Measurements from ENCODE around the gene AGRN. TPM values are rescaled to one million over a fixed set of nuclear protein-coding genes. Genes with fewer than 3 reads are reported as not detected.
A peak's percentile ranks its signal among the peaks of the same experiment; 100 is the strongest.
"Not testable (repeated sequence)": the region's sequence is repeated elsewhere in the genome, so short reads cannot be mapped to it uniquely, and the experiment has no call there.

Gene AGRN
- polyA plus RNA-seq, 3 donors, result 0.06 to 4.7 (median 0.43) TPM

- peaks cover 22% of the 10 kb centered on the region for H3K4me1 Mint-ChIP-seq
- WGBS (ENCODE audit: insufficient coverage), result 50% methylated on average over 12 of the region's 14 CpGs
- H3K36me3 Mint-ChIP-seq, result no peaks in the 10 kb centered on the region
- Histone ChIP-seq H3K4me3 (replicated peaks in 1 of 3; ENCODE audit: low read depth in 2 of 3, low read length in 3 of 3) (no peak overlapping the region), H3K4me1 (ENCODE audit: control insufficient read depth in 1 of 2, insufficient read depth in 2 of 2, low read length in 2 of 2) (peaks cover 16 to 27% of the 10 kb centered on the region in 2 donors), H3K36me3 (replicated peaks in 1 of 2; ENCODE audit: control insufficient read depth in 1 of 2, insufficient read depth in 2 of 2, low read length in 2 of 2) (no peaks in the 10 kb centered on the region), H3K9ac (ENCODE audit: insufficient read depth, low read length, poor library complexity, severe bottlenecking) (no peak overlapping the region), H3K9me3 (replicated peaks in 1 of 2; ENCODE audit: control insufficient read depth in 1 of 2, insufficient read depth in 1 of 2, low read length in 2 of 2) (no peaks in the 10 kb centered on the region), H3K4me2 (replicated peaks; ENCODE audit: extremely low read depth, low read length, poor library complexity, severe bottlenecking) (no peak overlapping the region), H2AFZ (ENCODE audit: insufficient read depth, low read depth, low read length, poor library complexity, severe bottlenecking) (no peak overlapping the region), H4K20me1 (ENCODE audit: insufficient read depth, low read length) (no peaks in the 10 kb centered on the region), H3K79me2 (ENCODE audit: insufficient read depth, low read length) (no peaks in the 10 kb centered on the region), H3K27me3 (ENCODE audit: control insufficient read depth in 2 of 2, insufficient read depth in 2 of 2, low read length in 2 of 2) (peaks cover 0 to 2% of the 10 kb centered on the region in 2 donors), H3K27ac (ENCODE audit: low read depth in 1 of 2, low read length in 2 of 2) (no peak overlapping the region)
- intact Hi-C loops (cut with micrococcal nuclease), result loop anchor here in 1 of 2 donors (10.0 kb wide), 1 partner anchor 363 kb away; the partner anchor contains the start of gene AURKAIP1
- H3K4me3 Mint-ChIP-seq, result no peak overlapping the region
- H3K27me3 Mint-ChIP-seq (ENCODE audit: low read depth in 3 of 3), result peaks cover 14 to 36% (median 20%) of the 10 kb centered on the region in 3 donors
- no peak for TF ChIP-seq CTCF (IDR thresholded peaks at IDR 0.05)
- no peak overlapping the region for H3K27ac Mint-ChIP-seq
- DNase-seq, result no peak
- H3K9me3 Mint-ChIP-seq, result peaks cover 0 to 7% (median 2%) of the 10 kb centered on the region in 7 donors
These were observed 8.4 kb upstream of the AGRN start for GRCh38 chr1:1011396-1011949.

GRCh38 chr1:1012736-1013104 lies 7.2 kb upstream of the AGRN start:
- intact Hi-C loops (cut with micrococcal nuclease), result loop anchor here in 1 of 2 donors (10.0 kb wide), 1 partner anchor 362 kb away; the partner anchor contains the start of gene AURKAIP1

More at GRCh38 chr1:1012736-1013104, 7.2 kb upstream of the AGRN start:
- Histone ChIP-seq H3K4me1 (ENCODE audit: control insufficient read depth in 1 of 2, insufficient read depth in 2 of 2, low read length in 2 of 2) (peaks cover 16 to 27% of the 10 kb centered on the region in 2 donors), H2AFZ (ENCODE audit: insufficient read depth, low read depth, low read length, poor library complexity, severe bottlenecking) (peak overlapping the region; percentile 92), H3K4me3 (replicated peaks in 1 of 3; ENCODE audit: low read depth in 2 of 3, low read length in 3 of 3) (peak overlapping the region; percentile 60 to 98 (median 93)), H3K9ac (ENCODE audit: insufficient read depth, low read length, poor library complexity, severe bottlenecking) (peak overlapping the region; percentile 75), H3K4me2 (replicated peaks; ENCODE audit: extremely low read depth, low read length, poor library complexity, severe bottlenecking) (peak overlapping the region; percentile 83), H3K27ac (ENCODE audit: low read depth in 1 of 2, low read length in 2 of 2) (peak overlapping the region; percentile 66 to 94)
- DNase-seq; H3K9me3 ChIP-seq (replicated peaks in 1 of 2; ENCODE audit: control insufficient read depth in 1 of 2, insufficient read depth in 1 of 2, low read length in 2 of 2); H3K36me3 Mint-ChIP-seq; H3K9me3 Mint-ChIP-seq; H4K20me1 ChIP-seq (ENCODE audit: insufficient read depth, low read length); H3K79me2 ChIP-seq (ENCODE audit: insufficient read depth, low read length); H3K27me3 ChIP-seq (ENCODE audit: control insufficient read depth in 2 of 2, insufficient read depth in 2 of 2, low read length in 2 of 2); H3K36me3 ChIP-seq (replicated peaks in 1 of 2; ENCODE audit: control insufficient read depth in 1 of 2, insufficient read depth in 2 of 2, low read length in 2 of 2): not testable (repeated sequence)
- Mint-ChIP-seq H3K27me3 (ENCODE audit: low read depth in 3 of 3) (peaks cover 15 to 28% (median 19%) of the 10 kb centered on the region in 3 donors), H3K4me1 (peaks cover 22% of the 10 kb centered on the region), H3K4me3 (peak overlapping the region; percentile 91 to 96), H3K27ac (peak overlapping the region; percentile 91 to 97 (median 95))
- WGBS (ENCODE audit: insufficient coverage), result 89% methylated on average over 4 of the region's 13 CpGs

Measured in CD14-positive monocyte (primary cell).